ENCODE results near the gene GRM1.

DNA sequence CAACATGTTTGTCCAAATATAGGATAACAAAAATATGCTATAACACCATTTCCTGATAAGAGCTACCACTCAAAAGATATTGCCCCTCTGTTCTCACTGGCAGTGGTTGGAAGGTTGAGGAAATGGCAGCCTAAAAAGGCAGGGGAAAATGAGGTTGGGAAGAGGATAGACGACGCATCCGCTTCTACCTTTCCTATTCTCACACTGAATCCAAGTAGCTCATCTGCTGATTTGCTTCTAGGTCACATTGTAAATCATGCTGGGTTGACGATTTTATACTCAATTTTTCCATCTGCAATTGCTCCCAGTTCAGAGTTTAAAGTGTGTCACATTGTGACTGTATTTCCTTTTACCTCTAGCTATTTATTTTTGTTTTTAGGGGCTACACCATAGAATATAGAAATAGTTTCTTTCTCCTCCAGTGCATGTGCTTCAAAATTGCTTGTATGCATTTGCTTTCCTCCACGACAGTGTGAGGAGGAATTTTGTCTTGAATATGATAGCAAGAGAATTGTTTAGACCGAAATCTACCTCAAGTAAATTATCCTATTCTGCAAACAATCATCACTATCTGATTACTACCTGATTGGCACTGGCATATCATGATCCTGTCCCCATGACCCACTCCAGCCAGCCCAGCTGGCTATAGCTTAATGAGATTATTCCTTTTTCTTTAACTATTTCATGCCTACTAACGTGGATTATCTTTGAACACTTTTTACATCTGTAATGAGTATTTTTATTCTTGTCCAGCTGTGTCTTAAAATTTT, 335.2 kb downstream of the GRM1 start:
- TF ChIP-seq POLR2A (IDR thresholded peaks at IDR 0.05) (no peak), EP300 (IDR thresholded peaks at IDR 0.05) (no peak)
- TF ChIP-seq, protein P1, sequence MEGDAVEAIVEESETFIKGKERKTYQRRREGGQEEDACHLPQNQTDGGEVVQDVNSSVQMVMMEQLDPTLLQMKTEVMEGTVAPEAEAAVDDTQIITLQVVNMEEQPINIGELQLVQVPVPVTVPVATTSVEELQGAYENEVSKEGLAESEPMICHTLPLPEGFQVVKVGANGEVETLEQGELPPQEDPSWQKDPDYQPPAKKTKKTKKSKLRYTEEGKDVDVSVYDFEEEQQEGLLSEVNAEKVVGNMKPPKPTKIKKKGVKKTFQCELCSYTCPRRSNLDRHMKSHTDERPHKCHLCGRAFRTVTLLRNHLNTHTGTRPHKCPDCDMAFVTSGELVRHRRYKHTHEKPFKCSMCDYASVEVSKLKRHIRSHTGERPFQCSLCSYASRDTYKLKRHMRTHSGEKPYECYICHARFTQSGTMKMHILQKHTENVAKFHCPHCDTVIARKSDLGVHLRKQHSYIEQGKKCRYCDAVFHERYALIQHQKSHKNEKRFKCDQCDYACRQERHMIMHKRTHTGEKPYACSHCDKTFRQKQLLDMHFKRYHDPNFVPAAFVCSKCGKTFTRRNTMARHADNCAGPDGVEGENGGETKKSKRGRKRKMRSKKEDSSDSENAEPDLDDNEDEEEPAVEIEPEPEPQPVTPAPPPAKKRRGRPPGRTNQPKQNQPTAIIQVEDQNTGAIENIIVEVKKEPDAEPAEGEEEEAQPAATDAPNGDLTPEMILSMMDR (IDR thresholded peaks at IDR 0.05): no peak

Measured in ovary (tissue), 3 donors.